Right hindlimb (tissue), 1 donor: ENCODE data around the gene ENO4.

Experiments used
- DNase-seq: peaks from one replicate; pipeline ENCODE4 v3.0.0-alpha.2; 2018

ENO4 gene

GRCh38 chr10:116868722-116869121 lies 19.4 kb downstream of the ENO4 start:
- DNase-seq, result no peak

GRCh38 chr10:116870949-116871348 lies 21.6 kb downstream of the ENO4 start:
- no peak for DNase-seq

DNA sequence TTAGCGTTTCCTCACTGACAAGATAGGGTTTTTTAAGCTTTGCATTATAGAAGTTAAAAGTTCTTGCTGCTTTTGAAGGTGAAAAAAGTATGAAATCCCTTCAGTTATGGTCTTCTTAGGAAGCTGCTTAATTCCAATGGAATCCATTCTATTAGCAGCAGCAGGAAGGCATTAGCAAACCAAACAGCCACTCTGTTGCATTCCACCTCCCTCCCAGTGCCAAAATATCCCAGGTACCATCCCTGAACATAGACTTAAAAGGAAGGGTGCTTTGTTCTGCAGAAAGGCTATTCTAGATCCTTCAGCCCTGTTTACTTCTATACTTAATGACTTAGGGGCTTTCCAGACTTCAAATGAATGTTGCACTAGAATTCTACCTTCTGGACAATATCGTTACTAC lies 23.8 kb downstream of the ENO4 start:
- no peak for DNase-seq

DNA sequence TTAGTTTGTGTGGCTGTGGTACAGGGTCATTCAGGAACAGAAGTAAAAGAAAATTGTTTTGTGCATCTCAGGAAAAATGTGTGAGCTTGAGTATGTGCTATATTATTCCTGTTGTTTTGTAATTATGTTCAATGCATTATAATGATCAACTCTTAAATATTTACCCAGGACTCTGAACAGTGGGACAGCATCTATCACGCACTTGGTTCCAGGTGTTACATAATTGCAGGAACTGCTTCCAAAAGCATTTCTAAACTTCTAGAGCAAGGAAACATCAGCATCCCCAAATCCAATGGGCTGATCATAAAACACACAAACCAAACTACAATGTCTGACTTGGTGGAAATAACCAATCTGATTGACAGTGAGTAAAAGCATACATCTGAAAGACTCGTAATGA lies 26.6 kb downstream of the ENO4 start:
- DNase-seq, result no peak

DNA sequence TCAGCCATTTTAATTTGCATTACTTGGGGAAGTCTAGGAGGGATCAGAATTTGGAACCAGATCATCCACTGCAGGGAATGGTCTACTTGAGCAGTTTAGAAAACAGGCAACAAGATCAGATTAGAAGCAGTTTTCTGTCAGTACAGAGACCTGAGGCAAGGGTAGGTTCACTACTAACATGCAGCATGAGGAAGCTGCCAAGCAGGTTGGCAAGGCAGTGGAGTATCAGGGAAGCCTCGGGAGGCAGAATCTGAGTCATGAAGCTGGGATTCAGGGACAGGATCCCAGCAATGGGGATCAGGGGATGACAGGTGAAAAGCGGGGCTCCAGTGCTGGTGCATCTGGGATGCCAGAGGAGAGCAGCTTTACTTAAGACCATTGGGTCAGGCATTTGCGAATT lies 28.1 kb downstream of the ENO4 start:
- no peak for DNase-seq

- no peak for DNase-seq
Measured at GRCh38 chr10:116878123-116878522, 28.8 kb downstream of the ENO4 start.

- DNase-seq, result no peak
Measured at GRCh38 chr10:116879817-116880216, 30.5 kb downstream of the ENO4 start.

DNA sequence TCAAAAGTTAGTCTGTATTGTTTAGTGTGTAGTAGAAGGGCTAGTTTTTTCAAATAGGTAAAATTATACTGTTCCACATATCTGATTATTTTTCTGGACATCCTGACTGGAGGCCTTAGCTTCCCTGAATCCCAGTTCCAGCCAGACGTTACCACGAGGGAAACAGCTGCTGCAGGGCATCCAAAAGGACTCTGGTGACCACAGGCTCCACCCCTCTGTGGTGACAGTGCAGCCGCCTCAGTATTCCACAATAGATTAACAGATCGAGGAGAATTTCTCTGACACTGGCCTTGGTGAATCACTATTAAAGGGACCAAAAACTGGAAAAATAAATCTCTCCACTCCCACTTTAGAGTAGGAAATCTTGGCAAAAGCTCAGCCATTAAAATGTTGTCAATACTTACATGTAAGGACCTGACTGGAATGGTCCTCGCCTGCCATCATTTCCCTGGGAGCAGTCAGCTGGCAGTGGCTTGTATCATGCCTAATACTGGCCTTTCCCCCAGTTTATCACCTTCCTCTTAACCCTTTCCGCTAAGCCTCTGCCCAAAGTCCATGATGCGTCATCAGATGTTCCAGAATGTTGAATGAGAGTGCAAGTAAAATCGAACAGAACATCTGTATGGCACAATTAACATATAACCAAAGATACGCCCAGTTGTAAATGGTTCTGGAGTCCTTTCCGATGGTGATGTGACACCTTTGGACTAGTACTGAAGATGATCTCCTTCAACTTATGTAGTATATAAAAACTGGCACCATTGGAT lies 31.6 kb downstream of the ENO4 start:
- peak; percentile 35 for DNase-seq

DNA sequence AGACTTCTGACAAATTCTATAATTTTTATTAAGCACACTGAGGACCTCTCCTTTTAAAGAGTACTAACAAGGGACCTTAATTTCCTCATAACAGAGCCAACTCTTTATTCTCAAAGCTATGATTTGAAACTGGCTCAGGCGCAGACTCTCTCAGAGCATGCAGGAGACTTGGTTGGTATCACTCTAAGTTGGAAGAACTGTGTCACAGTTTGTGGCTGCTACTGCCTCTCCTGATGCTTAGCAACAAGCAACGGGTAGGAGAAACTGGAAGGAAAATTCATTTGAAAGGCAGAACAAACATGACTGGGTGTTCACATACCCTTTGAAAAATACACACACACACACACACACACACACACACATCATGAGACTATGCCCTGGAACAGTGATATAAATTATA lies 33.3 kb downstream of the ENO4 start:
- DNase-seq, result no peak

GRCh38 chr10:116886772-116887171 lies 37.5 kb downstream of the ENO4 start:
- DNase-seq, result no peak

DNA sequence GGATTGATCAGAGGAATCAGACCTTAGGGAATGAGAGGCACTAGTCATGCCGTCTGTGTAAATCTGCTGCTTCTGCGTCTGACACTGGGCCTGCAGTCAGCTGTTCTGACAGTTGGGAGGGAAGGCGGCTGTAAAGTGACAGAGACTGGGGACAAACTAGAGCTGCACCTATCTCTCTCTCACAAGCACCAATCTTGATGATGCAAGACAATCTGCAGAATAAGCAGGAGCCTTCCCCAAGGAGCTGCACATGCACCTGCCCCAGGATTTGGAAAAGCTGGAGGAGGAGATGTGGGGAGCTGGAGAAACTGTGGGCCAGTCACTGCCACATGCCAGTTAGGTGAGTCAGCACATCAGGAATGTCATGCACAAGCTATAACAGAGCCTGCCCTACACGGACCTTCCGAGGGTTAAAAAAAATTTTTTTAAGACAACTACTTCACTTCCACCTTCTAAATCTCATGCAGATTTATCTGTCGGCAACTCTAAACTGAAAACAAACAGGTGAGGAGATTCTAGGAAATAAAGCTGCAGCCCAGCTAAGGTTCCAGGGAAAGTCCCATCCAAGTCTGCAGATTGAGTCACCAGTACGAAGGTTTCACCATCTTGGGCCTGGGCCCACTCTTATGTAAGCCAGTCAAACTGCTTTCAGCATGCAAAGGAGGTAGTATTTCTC lies 39.2 kb downstream of the ENO4 start:
- DNase-seq, result no peak

GRCh38 chr10:116889066-116889465 lies 39.8 kb downstream of the ENO4 start:
- DNase-seq, result no peak

DNA sequence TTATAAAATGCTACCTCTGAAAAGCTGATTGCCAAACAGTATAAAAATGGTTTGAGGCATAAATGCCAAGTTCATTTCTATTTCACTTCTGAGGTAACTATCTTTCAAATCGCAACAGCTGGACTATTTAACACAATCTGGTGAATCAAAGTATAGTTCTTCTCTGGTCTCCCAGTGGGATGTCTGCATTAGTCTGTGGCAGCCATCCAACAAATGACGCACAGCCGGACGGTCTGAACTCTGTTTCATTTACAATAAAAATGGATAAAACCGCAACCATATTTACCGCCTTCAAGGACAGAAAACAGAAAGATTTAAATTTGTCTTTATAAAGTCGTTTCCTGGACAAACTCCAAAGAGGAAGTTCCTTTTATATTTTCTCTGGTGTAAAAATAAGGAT lies 41.9 kb downstream of the ENO4 start:
- peak; percentile 81 for DNase-seq

DNA sequence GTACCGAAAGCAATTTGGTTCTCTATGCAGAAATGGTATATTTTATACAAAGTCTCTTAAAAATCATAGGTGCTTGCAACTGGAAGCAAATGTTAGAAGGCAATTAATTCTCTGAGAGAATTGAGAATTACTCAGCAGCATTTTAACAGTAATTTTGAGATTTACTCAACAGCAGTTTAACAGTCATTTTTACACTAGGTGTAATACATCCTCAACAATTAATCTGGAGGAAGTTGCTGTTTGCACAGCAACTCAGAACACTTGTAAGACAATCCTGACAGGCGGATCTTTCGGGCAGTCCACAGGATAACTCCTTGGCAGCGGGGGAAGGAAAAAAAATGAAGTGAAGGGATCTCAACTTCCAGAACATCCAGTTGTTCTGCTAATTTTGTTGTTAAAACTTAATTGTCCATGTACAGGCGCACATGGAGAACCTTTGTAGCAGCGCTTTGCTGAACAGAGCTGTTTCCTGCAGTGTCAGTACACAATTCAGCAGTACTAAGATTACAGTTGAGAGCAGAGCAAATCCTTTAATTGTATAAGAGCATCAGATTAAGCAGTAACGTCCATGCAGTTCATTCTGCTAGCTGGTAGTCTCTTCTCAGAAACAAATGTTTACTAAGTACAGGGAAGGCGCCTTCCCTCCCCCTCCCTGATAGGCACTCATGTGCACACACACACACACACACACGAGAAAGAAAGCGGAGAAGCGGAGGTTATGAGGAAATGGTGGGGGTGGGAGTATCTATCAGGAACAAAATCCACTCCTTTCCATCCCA lies 43.8 kb downstream of the ENO4 start:
- no peak for DNase-seq

DNA sequence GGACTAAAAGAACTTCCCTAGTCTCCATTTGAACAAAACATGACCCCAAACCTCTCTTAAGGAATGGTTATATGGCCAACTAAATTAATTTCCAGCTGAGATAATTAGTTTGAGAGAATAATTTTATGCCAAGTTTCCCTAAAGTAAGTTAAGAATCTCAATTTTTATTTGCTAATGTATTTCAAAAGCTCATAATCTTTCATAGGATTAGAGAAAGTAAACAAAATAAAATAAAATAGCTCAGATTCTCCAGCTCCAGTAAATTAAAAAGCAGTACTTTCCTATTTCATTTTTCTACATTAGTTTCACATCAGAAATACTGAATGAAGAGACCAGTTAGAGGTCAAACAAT lies 44.4 kb downstream of the ENO4 start:
- DNase-seq, result no peak

DNA sequence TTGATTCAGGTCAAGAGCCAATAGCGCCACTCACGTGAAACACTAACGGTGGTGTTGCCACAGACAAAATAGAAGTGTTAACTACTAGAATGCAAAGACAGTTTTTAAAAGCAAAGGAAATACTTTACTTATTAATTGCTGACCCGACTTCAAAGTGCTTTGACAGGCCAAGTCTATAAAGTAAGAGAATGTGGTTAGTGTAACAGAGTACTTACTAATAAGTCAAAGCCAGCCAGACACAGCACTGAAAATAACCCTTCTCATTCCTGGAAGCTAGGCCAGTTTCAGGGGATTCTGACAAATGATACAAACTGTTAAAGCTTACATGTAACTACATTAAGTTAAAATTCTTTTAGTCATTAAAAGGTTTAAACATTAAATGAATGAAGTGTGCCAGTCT lies 50.3 kb downstream of the ENO4 start:
- no peak for DNase-seq

DNA sequence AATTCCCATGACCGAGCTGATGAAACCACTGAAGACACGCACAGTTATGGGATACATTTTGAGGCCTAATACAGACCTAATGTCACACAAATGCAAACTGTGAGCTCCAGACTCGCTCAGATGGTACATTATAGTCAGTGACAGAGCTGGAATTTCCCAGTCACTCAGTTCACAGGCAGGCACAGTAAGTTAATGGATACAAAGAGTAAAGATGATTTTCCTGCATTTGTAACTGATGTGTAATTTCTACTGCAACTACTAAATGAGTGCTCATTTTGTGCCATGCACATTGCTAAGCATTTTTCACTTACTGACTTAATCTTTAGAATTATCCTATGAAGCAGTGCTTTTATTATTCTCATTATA lies 56.5 kb downstream of the ENO4 start:
- no peak for DNase-seq

GRCh38 chr10:116907245-116907987 lies 58.1 kb downstream of the ENO4 start:
- no peak for DNase-seq

DNA sequence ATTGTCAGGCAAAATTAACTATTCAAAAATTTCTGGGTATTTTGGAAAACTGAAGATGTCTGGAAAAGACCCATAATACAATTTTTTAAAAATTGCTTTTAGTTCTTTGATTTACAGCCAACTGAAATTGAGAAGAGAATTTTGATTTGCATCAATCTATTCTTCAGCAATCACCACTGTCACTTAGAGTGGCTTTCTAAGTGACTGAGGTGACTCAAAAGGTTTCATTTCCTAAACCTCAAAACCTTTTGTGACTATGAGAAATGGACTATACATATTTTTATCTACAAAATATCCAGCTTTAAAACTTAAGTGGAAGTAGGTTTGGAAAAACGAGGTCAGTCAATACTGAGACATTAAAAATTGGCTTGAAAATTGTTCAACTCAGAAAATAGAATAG lies 60.0 kb downstream of the ENO4 start:
- no peak for DNase-seq

DNA sequence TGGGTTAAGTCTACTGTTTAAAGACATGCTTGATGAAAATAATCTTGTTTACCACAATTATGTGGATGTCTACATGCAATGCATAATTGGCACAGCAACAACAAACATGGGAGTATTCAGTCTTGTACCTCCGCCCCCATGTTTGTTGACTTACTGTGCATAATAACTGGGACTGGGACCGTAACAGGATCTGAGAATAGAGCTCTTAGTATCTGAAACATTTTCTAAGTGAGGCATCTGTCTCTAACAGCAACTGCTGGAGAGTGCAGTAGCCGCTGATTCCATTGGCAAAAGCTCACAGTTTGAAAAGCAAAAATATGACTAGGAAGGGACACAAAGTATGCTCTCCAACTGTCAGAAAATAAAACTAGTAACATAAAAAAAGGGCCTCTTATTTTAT lies 61.6 kb downstream of the ENO4 start:
- no peak for DNase-seq

DNA sequence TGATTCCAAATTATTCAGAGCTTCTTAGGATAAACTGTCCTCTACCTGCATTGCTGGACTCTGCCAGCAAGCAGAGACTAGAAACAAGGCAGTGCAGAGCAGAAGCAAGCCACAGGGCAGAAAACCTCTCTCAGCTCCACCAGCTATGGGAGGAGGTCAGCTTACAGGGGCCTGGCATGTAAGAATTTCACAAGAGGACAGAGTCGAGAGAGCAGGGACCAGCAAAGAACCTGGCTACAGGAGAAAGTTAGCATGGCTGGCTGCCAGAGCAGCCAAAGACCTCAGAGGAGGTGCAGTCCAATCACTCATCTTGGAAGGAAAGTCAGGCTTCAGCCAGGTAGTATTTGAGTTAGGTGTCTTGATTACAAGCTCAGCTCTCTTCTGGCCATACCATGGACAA lies 62.9 kb downstream of the ENO4 start:
- DNase-seq, result no peak

- DNase-seq, result no peak
Measured at GRCh38 chr10:116913695-116914094, 64.4 kb downstream of the ENO4 start.

- DNase-seq, result no peak
Measured at GRCh38 chr10:116915340-116915739, 66.0 kb downstream of the ENO4 start.
